Panc1 (cell line): ENCODE data around the gene MBTPS2. TPM values are rescaled to one million over a fixed set of nuclear protein-coding genes. Genes with fewer than 3 reads are reported as not detected.

Experiments used
- ATAC-seq: fragments of 200-7000 bp; cut with Tn5 transposase; 2 replicates; pipeline ENCODE4 v1.9.1; 2020; ENCODE audit warnings: mild to moderate bottlenecking, moderate library complexity
- BruUV-seq: library from RNA; stranded (reverse); fragments of 400-500 nt; replicated peaks from 2 replicates; lab custom pipeline; 2021; lab: Mats Ljungman, UMichigan
- CTCF ChIA-PET: fragments of 300-600 bp; sonication (Branson Sonifier 250); formaldehyde crosslinking; loops from one replicate; lab custom pipeline; 2022; ENCODE audit warnings: antibody characterized with exemption; lab: Charles Lee
- POLR2A ChIA-PET: fragments of 300-600 bp; sonication (Branson Sonifier 250); formaldehyde crosslinking; loops from one replicate; lab custom pipeline; 2022; ENCODE audit warnings: antibody characterized with exemption; lab: Charles Lee
- DNase-seq: peaks from one replicate; pipeline ENCODE4 v3.0.0-alpha.2; 2010; ENCODE audit warnings: low read depth, low spot score
- H3K27ac ChIP-seq: 2 replicates; pipeline ENCODE4 v1.5.1; 2011; ENCODE audit warnings: mild to moderate bottlenecking, low read length, inconsistent platforms
- H3K27me3 ChIP-seq: fragments of 200-500 bp; sonication (Bioruptor generic); 2 replicates; pipeline ENCODE4 v1.6.0; 2014; ENCODE audit warnings: low read length, inconsistent platforms; ENCODE audit not compliant: control insufficient read depth, insufficient read depth
- H3K36me3 ChIP-seq: fragments of 200-500 bp; sonication (Bioruptor generic); 2 replicates; pipeline ENCODE4 v1.5.1; 2014; ENCODE audit warnings: inconsistent platforms, mild to moderate bottlenecking, low read length, moderate library complexity; ENCODE audit not compliant: control insufficient read depth, insufficient read depth
- H3K4me1 ChIP-seq: 2 replicates; pipeline ENCODE4 v1.5.1; 2011; ENCODE audit warnings: inconsistent platforms, mild to moderate bottlenecking, low read length, moderate library complexity; ENCODE audit not compliant: control insufficient read depth, insufficient read depth
- H3K4me3 ChIP-seq, 2 experiments: 2 replicates each; pipeline ENCODE4 v1.5.1; 2011 to 2012; ENCODE audit warnings: low read depth in 2 of 2, low read length in 2 of 2, mild to moderate bottlenecking in 2 of 2, inconsistent platforms in 1 of 2, moderate library complexity in 1 of 2
- H3K9me3 ChIP-seq: fragments of 200-500 bp; sonication (Bioruptor generic); 2 replicates; pipeline ENCODE4 v1.5.1; 2014; ENCODE audit warnings: low read depth, mild to moderate bottlenecking, inconsistent platforms, low read length, moderate library complexity; ENCODE audit not compliant: control insufficient read depth, insufficient read depth
- POLR2AphosphoS5 ChIP-seq: IDR thresholded peaks from 2 replicates; pipeline ENCODE4 v1.6.1; 2012; ENCODE audit warnings: mild to moderate bottlenecking, low read depth, low read length, moderate library complexity
- REST ChIP-seq, 2 experiments: IDR thresholded peaks; 2 replicates each; pipeline ENCODE4 v1.6.1; 2011 to 2012; ENCODE audit warnings: low read depth in 2 of 2, control low read depth in 1 of 2, low read length in 1 of 2, mild to moderate bottlenecking in 1 of 2, moderate library complexity in 1 of 2; ENCODE audit not compliant: insufficient read depth in 1 of 2
- SIN3A ChIP-seq: IDR thresholded peaks from 2 replicates; pipeline ENCODE4 v1.6.1; 2012; ENCODE audit warnings: low read depth, mild to moderate bottlenecking, low read length, moderate library complexity, borderline replicate concordance; ENCODE audit not compliant: insufficient read depth
- TCF7L2 ChIP-seq: IDR thresholded peaks from 2 replicates; pipeline ENCODE4 v1.6.1; 2011; ENCODE audit warnings: mild to moderate bottlenecking, low read depth, low read length, inconsistent platforms
- in situ Hi-C: cut with HindIII; loops from 2 replicates; pipeline ENCODE4 v1.10.0; 2016; ENCODE audit warnings: low sequenced_read_pairs, low pct_unique_long_range_greater_than_20kb
- intact Hi-C: fragments of 100-400 bp; cut with micrococcal nuclease; formaldehyde crosslinking; loops from one replicate; pipeline ENCODE4 v1.10.0; 2022; ENCODE audit not compliant: unreplicated experiment
- total RNA-seq: library from RNA; stranded (reverse); gene quantifications from one replicate; pipeline ENCODE4 v1.2.1, GENCODE V29; 2021; ENCODE audit not compliant: unreplicated experiment
- TF ChIP-seq, protein P1 (sequence below): fragments of 450-650 bp; IDR thresholded peaks from 2 replicates; pipeline ENCODE4 v1.5.1; 2017; ENCODE audit warnings: mild to moderate bottlenecking

Gene MBTPS2
- total RNA-seq, 1 experiment from 2014 or later, result 13.5 TPM

GRCh38 chrX:21831496-21831895 lies 7.9 kb upstream of the MBTPS2 start:
- H3K4me1 ChIP-seq, result no peaks in the 10 kb centered on the region
- no peak overlapping the region for H3K4me3 ChIP-seq
- ChIA-PET CTCF (no interaction called here), POLR2A (no interaction called here)
- DNase-seq (no peak), ATAC-seq (no peak)
- no peaks in the 10 kb centered on the region for H3K27me3 ChIP-seq
- in situ Hi-C loops (no loop called here), intact Hi-C loops (no loop called here)
- TF ChIP-seq REST (IDR thresholded peaks at IDR 0.05; ENCODE audit: insufficient read depth in 1 of 2, low read depth in 2 of 2, low read length in 1 of 2), result no peak
- no peak for TF ChIP-seq TCF7L2
- no peak for TF ChIP-seq SIN3A
- TF ChIP-seq, protein P1, sequence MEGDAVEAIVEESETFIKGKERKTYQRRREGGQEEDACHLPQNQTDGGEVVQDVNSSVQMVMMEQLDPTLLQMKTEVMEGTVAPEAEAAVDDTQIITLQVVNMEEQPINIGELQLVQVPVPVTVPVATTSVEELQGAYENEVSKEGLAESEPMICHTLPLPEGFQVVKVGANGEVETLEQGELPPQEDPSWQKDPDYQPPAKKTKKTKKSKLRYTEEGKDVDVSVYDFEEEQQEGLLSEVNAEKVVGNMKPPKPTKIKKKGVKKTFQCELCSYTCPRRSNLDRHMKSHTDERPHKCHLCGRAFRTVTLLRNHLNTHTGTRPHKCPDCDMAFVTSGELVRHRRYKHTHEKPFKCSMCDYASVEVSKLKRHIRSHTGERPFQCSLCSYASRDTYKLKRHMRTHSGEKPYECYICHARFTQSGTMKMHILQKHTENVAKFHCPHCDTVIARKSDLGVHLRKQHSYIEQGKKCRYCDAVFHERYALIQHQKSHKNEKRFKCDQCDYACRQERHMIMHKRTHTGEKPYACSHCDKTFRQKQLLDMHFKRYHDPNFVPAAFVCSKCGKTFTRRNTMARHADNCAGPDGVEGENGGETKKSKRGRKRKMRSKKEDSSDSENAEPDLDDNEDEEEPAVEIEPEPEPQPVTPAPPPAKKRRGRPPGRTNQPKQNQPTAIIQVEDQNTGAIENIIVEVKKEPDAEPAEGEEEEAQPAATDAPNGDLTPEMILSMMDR, result no peak
- TF ChIP-seq POLR2AphosphoS5, result no peak
- H3K9me3 ChIP-seq, result no peaks in the 10 kb centered on the region
- H3K27ac ChIP-seq, result no peak overlapping the region
- no peaks in the 10 kb centered on the region for H3K36me3 ChIP-seq
- BruUV-seq, result no TSS peak

DNA sequence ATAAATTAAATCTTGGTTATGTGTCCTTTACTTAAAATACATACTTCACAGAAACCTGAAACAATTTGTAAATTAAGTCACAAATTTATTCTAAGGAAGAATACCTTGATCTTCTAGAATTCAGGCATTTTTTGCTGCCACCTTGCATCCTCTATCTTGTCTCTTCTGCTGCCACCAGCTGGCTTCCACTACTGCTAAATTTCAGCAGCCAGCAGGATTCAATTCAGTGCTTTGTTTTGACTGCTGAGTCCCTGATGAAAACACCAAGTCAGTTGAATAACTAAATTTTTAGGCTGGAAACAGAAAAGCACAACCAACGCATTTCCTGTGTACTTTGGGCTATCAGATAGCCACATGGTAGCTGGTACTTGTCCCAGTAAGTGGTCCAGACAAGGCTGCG lies 2.4 kb upstream of the MBTPS2 start:
- intact Hi-C loops, result no loop called here

More for the DNA sequence above, 2.4 kb upstream of the MBTPS2 start:
- no TSS peak for BruUV-seq
- ATAC-seq, result no peak
- Histone ChIP-seq H3K36me3 (no peaks in the 10 kb centered on the region; the same call in 1 of the 2 replicates), H3K27me3 (no peaks in the 10 kb centered on the region), H3K27ac (no peak overlapping the region), H3K9me3 (no peaks in the 10 kb centered on the region), H3K4me3 (no peak overlapping the region), H3K4me1 (no peaks in the 10 kb centered on the region)
- TF ChIP-seq POLR2AphosphoS5 (no peak), REST (IDR thresholded peaks at IDR 0.05; ENCODE audit: insufficient read depth in 1 of 2, low read depth in 2 of 2, low read length in 1 of 2) (no peak), TCF7L2 (no peak), SIN3A (no peak)
- TF ChIP-seq, protein P1, result no peak
- POLR2A ChIA-PET, result no interaction called here
- in situ Hi-C loops, result no loop called here
- CTCF ChIA-PET, result interaction anchor here (0.6 kb wide), 1 partner anchor 1256 kb away, joined by 6 read pairs; no protein-coding TSS in a partner anchor
- DNase-seq, result no peak
